IPS-18a (cell line): ENCODE measurements around the gene NFE2L2.
"Not testable (repeated sequence)": the region's sequence is repeated elsewhere in the genome, so short reads cannot be mapped to it uniquely, and the experiment has no call there.

ENCODE experiments used
- H3K27ac ChIP-seq: one replicate; pipeline ENCODE4 v1.5.1; 2013; ENCODE audit warnings: low read length
- H3K27me3 ChIP-seq: one replicate; pipeline ENCODE4 v1.6.1; 2013; ENCODE audit warnings: mild to moderate bottlenecking, low read length; ENCODE audit not compliant: control insufficient read depth, insufficient read depth
- H3K36me3 ChIP-seq: one replicate; pipeline ENCODE4 v1.6.1; 2013; ENCODE audit warnings: low read depth, low read length; ENCODE audit not compliant: control insufficient read depth
- H3K4me1 ChIP-seq: one replicate; pipeline ENCODE4 v1.6.1; 2013; ENCODE audit warnings: low read depth, low read length; ENCODE audit not compliant: control insufficient read depth
- H3K4me3 ChIP-seq: one replicate; pipeline ENCODE4 v1.5.1; 2013; ENCODE audit warnings: low read length
- H3K9ac ChIP-seq: one replicate; pipeline ENCODE4 v1.6.1; 2013; ENCODE audit warnings: mild to moderate bottlenecking, low read length, moderate library complexity
- H3K9me3 ChIP-seq: one replicate; pipeline ENCODE4 v1.6.1; 2013; ENCODE audit warnings: low read depth, low read length; ENCODE audit not compliant: control insufficient read depth

NFE2L2 gene

DNA sequence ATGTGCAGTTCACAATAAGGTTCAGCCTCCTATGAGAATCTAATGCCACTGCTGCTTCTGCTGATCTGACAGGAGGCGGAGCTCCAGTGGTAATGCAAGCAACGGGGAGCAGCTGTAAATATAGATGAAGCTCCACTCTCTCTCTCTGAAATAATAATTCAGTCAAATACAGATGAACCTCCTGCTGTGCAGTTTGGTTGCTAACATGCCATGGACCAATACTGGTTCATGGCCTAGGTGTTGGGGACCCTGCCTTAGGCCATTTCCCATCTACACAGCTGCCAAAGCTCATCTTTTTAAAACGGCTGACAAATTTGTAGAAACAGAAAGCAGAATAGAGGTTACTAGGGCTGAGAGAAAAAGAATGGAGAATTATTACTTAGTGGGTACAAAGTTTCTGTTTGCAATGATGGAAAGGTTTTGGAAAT is 62.6 kb downstream of the NFE2L2 start:
- Histone ChIP-seq H3K4me3 (no peak overlapping the region), H3K9me3 (no peaks in the 10 kb centered on the region), H3K36me3 (no peaks in the 10 kb centered on the region), H3K9ac (no peak overlapping the region), H3K4me1 (peaks cover 13% of the 10 kb centered on the region), H3K27ac (no peak overlapping the region), H3K27me3 (peaks cover 7% of the 10 kb centered on the region)

DNA sequence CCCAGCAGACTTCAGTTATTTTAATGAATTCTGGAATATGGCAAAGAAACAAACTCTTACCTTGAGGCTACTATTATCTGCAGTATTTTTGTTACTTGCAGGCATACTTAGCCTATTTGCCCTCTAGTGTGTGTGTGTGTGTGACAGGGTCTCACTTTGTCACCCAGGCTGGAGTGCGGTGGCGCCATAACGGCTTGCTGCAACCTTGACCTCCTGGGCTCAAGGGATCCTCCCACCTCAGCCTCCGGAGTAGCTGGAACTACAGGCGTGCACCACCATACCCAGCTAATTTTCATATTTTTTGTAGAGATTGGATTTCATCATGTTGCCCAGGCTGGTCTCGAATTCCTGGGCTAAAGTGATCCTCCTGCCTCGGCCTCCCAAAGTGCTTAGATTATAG is 64.1 kb downstream of the NFE2L2 start:
- not testable (repeated sequence) for H3K36me3 ChIP-seq, H3K9ac ChIP-seq, H3K27ac ChIP-seq, H3K9me3 ChIP-seq, H3K4me3 ChIP-seq, H3K27me3 ChIP-seq
- peaks cover 13% of the 10 kb centered on the region for H3K4me1 ChIP-seq

DNA sequence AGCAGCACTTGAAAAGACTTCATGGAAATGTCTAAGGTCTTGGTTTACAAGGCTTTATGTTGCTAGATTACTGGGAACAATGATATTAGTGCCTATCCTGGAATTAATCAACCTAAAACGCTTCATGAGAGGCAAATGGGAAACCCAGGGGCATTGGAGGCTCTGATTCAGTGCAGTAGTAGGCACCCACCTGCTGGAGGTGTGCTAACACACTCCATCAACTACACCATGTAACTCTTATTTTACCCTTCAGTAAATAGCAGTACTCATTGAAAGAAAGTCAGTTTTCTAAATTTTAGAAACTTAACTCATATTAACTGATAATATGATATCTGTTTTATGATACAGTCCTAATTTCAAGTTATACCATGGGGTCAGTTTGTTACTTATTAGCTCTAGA is 69.3 kb downstream of the NFE2L2 start:
- Histone ChIP-seq H3K27me3 (no peaks in the 10 kb centered on the region), H3K4me1 (no peaks in the 10 kb centered on the region), H3K9ac (no peak overlapping the region), H3K9me3 (no peaks in the 10 kb centered on the region), H3K27ac (no peak overlapping the region), H3K4me3 (no peak overlapping the region), H3K36me3 (no peaks in the 10 kb centered on the region)

DNA sequence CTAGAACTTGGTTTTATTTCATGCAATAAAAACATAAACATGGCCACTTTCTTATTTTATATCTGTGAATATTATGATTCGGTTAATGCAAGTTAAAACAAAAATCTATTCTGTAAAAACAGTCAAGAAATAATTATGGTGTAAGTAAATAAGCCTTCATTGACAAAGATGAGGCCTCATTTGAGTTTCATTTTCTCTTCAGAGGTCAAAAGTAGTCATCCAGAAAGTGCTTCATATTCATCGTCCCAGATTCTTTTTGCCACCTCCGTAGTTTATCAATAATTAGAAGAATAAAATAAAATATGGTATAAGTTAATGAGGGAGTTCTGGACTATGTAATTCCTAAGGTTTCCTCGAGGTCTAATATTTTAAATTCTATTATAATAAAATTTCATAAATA is 71.3 kb downstream of the NFE2L2 start:
- Histone ChIP-seq H3K36me3 (no peaks in the 10 kb centered on the region), H3K27ac (no peak overlapping the region), H3K9me3 (no peaks in the 10 kb centered on the region), H3K9ac (no peak overlapping the region), H3K27me3 (no peaks in the 10 kb centered on the region), H3K4me3 (no peak overlapping the region), H3K4me1 (no peaks in the 10 kb centered on the region)

DNA sequence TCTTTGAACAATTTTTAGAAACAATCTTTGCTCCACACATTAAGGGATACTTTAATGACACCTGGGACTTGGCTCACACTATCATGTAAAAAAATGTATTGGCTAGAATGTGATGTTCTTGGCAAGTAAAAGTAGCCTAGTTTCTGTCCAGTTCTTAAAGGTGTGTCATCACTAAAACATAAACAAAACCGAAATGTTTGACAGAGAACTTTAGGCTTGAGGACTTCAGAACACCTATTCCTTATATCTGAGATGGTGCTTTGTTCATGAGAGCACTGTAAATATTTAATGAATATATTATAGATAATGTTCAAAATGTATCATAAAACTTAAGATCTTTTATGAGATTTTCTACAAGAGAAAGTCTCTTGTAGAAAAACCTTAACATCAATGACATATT is 71.7 kb downstream of the NFE2L2 start:
- Histone ChIP-seq H3K4me3 (no peak overlapping the region), H3K9ac (no peak overlapping the region), H3K27ac (no peak overlapping the region)

DNA sequence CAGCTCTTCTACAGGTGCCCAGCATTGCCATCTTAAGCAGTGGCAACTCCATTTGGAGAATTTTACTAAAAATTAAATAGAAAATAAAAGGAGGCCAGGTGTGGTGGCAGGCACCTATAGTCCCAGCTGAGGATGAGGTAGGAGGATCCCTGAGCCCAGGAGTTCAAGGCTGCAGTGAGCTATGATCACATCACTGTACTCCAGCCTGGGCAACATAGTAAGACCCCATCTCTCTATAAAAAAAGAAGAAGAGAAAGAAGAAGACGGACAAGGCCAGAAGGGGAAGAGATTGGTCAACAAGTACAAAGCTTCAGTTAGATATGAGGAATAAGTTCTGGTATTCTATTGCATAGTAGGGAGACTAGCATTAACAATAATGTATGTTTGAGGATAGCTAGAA is 73.6 kb downstream of the NFE2L2 start:
- H3K36me3 ChIP-seq, result no peaks in the 10 kb centered on the region
- H3K9me3 ChIP-seq, result no peaks in the 10 kb centered on the region
- no peaks in the 10 kb centered on the region for H3K27me3 ChIP-seq
- H3K27ac ChIP-seq, result no peak overlapping the region
- no peak overlapping the region for H3K4me3 ChIP-seq
- H3K4me1 ChIP-seq, result no peaks in the 10 kb centered on the region
- H3K9ac ChIP-seq, result no peak overlapping the region

More for the DNA sequence above, 71.7 kb downstream of the NFE2L2 start:
- Histone ChIP-seq H3K36me3 (no peaks in the 10 kb centered on the region), H3K9me3 (no peaks in the 10 kb centered on the region), H3K4me1 (no peaks in the 10 kb centered on the region), H3K27me3 (no peaks in the 10 kb centered on the region)

DNA sequence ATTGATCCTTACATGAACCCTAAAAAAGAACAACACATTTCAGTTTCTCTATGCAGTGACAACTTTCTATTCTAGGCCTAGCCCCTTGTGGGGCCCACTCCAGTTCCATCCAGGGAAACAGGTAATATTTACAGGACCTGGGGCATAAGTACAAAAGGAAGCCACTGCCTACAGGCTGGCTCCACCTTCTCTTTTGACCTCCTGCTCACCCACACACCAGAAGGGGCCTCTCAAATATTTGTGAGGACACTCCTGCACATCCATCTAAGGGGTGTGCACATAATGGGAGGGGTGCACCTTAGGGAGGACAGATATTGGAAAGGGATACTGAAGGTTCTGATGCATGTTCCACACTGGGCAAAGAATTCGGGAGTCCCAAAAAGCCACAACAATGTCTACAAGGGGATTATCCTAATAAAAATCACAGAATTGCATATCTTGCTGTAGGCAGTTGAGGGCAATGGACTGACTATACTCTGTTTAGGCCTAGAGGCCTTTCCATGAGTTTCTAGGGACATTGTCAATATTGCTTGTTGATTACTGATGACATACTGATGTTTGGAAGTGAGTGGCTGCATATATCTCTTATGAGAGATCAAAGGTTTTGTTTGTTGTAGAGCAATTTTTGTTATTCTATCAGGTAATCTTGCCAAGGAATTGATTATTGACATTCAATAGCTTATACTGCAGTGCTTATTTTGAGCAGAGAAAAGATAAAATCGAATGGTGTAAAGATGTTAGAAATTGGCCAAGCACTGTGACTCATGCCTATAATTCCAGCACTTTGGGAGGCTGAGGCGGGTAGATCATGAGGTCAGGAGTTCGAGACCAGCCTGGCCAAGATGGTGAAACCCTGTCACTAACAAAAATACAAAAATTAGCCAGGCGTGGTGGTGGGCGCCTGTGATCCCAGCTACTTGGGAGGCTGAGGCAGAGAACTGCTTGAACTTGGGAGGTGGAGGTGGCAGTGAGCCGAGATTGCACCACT is 75.8 kb downstream of the NFE2L2 start:
- Histone ChIP-seq H3K9me3 (no peaks in the 10 kb centered on the region), H3K27me3 (no peaks in the 10 kb centered on the region), H3K4me1 (no peaks in the 10 kb centered on the region), H3K36me3 (no peaks in the 10 kb centered on the region), H3K27ac (no peak overlapping the region), H3K9ac (no peak overlapping the region), H3K4me3 (no peak overlapping the region)

DNA sequence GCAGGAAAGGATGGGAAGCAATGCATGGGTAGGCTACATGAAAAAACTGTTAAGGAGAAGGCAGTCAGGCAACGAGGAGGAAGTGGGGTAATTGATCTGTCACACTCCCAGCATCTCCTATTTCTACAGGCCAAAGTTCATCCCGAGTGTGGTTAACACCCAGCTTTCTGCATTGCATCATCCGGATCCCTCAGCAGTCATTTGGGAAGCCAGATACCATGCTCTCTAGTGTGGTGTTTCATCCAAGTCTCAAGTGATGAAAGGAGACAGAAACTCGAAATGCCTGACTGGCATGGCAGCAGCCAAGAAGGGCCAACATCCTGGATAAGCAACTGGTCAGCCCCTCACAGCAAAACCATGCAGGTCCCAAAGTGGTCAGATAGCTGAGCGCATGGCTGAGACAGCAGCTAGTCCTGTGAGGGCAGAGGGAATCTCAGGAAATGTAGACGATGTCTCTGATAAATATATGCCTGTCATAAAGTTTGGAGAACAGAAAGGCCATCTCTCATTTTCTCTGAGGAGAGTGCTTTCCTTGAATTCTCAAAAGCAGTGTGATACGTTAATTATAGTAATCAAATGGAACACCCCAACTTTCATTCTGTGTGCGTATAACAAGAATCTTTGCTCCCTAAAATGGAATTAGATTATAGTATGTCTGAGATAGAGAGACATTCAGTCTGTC is 76.8 kb downstream of the NFE2L2 start:
- Histone ChIP-seq H3K27me3 (no peaks in the 10 kb centered on the region), H3K4me1 (no peaks in the 10 kb centered on the region), H3K9ac (no peak overlapping the region), H3K9me3 (no peaks in the 10 kb centered on the region), H3K4me3 (no peak overlapping the region), H3K27ac (no peak overlapping the region), H3K36me3 (no peaks in the 10 kb centered on the region)

DNA sequence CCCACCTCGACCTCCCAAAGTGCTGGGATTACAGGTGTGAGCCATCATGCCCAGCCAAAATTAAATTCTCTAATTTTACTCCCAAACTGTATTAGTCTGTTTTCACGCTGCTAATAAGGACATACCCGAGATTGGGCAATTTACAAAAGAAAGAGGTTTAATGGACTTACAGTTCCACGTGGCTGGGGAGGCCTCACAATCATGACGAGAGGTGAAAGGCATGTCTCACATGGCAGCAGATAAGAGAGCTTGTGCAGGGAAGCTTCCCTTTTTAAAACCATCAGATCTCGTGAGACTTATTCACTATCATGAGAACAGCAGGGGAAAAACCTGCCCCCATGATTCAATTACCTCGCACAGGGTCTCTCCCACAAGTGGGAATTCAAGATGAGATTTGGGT is 78.5 kb downstream of the NFE2L2 start:
- not testable (repeated sequence) for H3K9me3 ChIP-seq, H3K4me3 ChIP-seq, H3K36me3 ChIP-seq, H3K9ac ChIP-seq, H3K27ac ChIP-seq, H3K27me3 ChIP-seq, H3K4me1 ChIP-seq

DNA sequence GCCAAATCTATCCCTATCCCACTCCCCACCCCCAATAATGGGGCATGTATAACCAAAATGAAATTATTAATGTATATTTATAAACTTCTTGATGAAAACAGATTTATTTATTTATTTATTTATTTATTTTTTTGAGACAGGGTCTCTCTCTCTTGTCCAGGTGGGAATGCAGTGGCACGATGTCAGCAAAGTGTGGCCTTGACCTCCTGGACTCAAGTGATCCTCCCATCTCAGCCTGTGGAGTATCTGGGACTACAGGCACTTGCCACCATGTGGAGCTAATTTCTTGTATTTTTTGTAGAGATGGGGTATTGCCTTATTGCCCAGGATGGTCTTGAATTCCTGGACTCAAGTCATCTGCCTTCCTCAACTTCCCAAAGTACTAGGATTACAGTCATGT is 79.9 kb downstream of the NFE2L2 start:
- no peaks in the 10 kb centered on the region for H3K4me1 ChIP-seq
- no peak overlapping the region for H3K4me3 ChIP-seq
- no peak overlapping the region for H3K27ac ChIP-seq
- no peaks in the 10 kb centered on the region for H3K9me3 ChIP-seq
- H3K9ac ChIP-seq, result no peak overlapping the region
- H3K36me3 ChIP-seq, result no peaks in the 10 kb centered on the region
- H3K27me3 ChIP-seq, result no peaks in the 10 kb centered on the region

DNA sequence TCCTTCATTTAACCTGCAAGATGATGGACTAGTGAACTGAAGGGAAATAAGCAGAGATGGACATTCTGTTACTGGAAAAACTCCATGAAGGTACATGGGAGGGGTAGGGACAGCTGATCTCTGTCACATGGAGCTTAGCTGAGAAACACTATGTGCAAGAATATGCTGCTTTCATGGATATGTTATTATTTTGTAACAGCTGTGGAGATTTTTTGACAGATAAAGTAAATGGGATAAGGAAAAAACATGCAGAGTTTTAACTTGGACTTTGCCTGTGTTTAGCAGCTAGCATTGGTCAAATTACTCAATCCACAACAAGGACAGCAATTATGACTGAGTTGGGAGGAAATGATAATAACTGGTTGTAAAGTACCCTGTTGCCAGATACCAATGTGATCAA is 80.7 kb downstream of the NFE2L2 start:
- no peaks in the 10 kb centered on the region for H3K27me3 ChIP-seq
- peaks cover 7% of the 10 kb centered on the region for H3K4me1 ChIP-seq
- no peaks in the 10 kb centered on the region for H3K9me3 ChIP-seq
- H3K36me3 ChIP-seq, result no peaks in the 10 kb centered on the region
- H3K27ac ChIP-seq, result no peak overlapping the region
- H3K4me3 ChIP-seq, result no peak overlapping the region
- H3K9ac ChIP-seq, result no peak overlapping the region
